OCI-LY7 (cell line): ENCODE measurements around the gene C16orf89.

Experiments
- EZH2phosphoT487 ChIP-seq: fragments of 200-600 bp; sonication (generic); IDR thresholded peaks from 2 replicates; pipeline ENCODE4 v1.6.1; 2018; ENCODE audit warnings: low read depth, borderline replicate concordance, mild to moderate bottlenecking, mixed run types, antibody characterized with exemption, low read length, moderate library complexity, mixed read lengths
- TF ChIP-seq, protein P1 (sequence below): fragments of 200-600 bp; sonication (generic); conservative IDR thresholded peaks from 2 replicates; pipeline ENCODE4 v1.5.1; 2014; ENCODE audit warnings: mild to moderate bottlenecking, antibody characterized with exemption, low read length, moderate library complexity, mixed read lengths

DNA sequence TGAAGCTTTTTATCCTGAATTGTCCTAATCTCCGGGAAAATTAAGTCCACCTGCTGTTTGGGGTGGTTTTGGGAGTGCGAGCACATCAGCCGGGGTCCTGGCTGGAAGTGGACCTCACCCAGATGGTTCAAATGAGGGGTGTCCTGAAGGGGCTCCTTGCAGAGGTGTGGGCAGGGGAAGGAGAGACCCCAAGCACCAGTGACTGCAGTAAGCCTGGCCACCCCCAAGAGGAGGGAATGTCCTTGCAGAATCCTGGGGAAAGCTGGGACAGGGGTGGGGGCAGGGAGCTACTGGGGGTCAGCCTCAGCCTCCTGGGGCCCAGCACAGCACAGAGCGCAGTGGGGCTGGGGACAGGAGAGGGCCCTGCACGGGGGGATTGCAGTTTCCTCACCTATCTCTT, 61.4 kb downstream of the C16orf89 start:
- TF ChIP-seq, protein P1, sequence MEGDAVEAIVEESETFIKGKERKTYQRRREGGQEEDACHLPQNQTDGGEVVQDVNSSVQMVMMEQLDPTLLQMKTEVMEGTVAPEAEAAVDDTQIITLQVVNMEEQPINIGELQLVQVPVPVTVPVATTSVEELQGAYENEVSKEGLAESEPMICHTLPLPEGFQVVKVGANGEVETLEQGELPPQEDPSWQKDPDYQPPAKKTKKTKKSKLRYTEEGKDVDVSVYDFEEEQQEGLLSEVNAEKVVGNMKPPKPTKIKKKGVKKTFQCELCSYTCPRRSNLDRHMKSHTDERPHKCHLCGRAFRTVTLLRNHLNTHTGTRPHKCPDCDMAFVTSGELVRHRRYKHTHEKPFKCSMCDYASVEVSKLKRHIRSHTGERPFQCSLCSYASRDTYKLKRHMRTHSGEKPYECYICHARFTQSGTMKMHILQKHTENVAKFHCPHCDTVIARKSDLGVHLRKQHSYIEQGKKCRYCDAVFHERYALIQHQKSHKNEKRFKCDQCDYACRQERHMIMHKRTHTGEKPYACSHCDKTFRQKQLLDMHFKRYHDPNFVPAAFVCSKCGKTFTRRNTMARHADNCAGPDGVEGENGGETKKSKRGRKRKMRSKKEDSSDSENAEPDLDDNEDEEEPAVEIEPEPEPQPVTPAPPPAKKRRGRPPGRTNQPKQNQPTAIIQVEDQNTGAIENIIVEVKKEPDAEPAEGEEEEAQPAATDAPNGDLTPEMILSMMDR: no peak
- no peak for TF ChIP-seq EZH2phosphoT487
